WTC11 (cell line): ENCODE measurements around the gene RAB3IL1.

ENCODE experiments used
- ATF1 ChIP-seq: sonication (generic); formaldehyde crosslinking; IDR thresholded peaks from 2 replicates; pipeline ENCODE4 v1.8.1; 2023; ENCODE audit warnings: mild to moderate bottlenecking, moderate library complexity, missing genetic modification reagents
- CTCF ChIP-seq: fragments of 200-600 bp; IDR thresholded peaks from 2 replicates; pipeline ENCODE4 v1.8.0; 2022; ENCODE audit warnings: antibody characterized with exemption
- FOXK1 ChIP-seq: sonication (generic); formaldehyde crosslinking; IDR thresholded peaks from 2 replicates; pipeline ENCODE4 v1.8.0; 2022; ENCODE audit warnings: mild to moderate bottlenecking, moderate library complexity, missing genetic modification reagents
- IRF1 ChIP-seq: sonication (generic); formaldehyde crosslinking; IDR thresholded peaks from 2 replicates; pipeline ENCODE4 v1.8.0; 2023; ENCODE audit warnings: missing genetic modification reagents
- MYBL2 ChIP-seq: sonication (generic); formaldehyde crosslinking; IDR thresholded peaks from 2 replicates; pipeline ENCODE4 v1.8.1; 2023; ENCODE audit warnings: mild to moderate bottlenecking, moderate library complexity, missing genetic modification reagents
- NFE2L1 ChIP-seq: sonication (generic); formaldehyde crosslinking; IDR thresholded peaks from 2 replicates; pipeline ENCODE4 v1.8.1; 2023; ENCODE audit warnings: missing genetic modification reagents
- NFYB ChIP-seq: sonication (generic); formaldehyde crosslinking; conservative IDR thresholded peaks from 2 replicates; pipeline ENCODE4 v1.8.0; 2022; ENCODE audit warnings: low read depth, missing genetic modification reagents
- SMAD4 ChIP-seq: sonication (generic); formaldehyde crosslinking; IDR thresholded peaks from 2 replicates; pipeline ENCODE4 v1.8.0; 2022; ENCODE audit warnings: mild to moderate bottlenecking, missing genetic modification reagents
- SP1 ChIP-seq: sonication (generic); formaldehyde crosslinking; conservative IDR thresholded peaks from 2 replicates; pipeline ENCODE4 v1.8.1; 2022; ENCODE audit warnings: missing genetic modification reagents
- TEAD4 ChIP-seq: sonication (generic); formaldehyde crosslinking; IDR thresholded peaks from 2 replicates; pipeline ENCODE4 v1.8.0; 2022; ENCODE audit warnings: mild to moderate bottlenecking, missing genetic modification reagents
- ZBTB43 ChIP-seq: sonication (generic); formaldehyde crosslinking; IDR thresholded peaks from 2 replicates; pipeline ENCODE4 v1.8.1; 2023; ENCODE audit warnings: mild to moderate bottlenecking, missing genetic modification reagents
- ZNF219 ChIP-seq: sonication (generic); formaldehyde crosslinking; IDR thresholded peaks from 2 replicates; pipeline ENCODE4 v1.8.0; 2023; ENCODE audit warnings: missing genetic modification reagents, mild to moderate bottlenecking, borderline replicate concordance
- ZNF512 ChIP-seq: sonication (generic); formaldehyde crosslinking; IDR thresholded peaks from 2 replicates; pipeline ENCODE4 v1.8.1; 2022; ENCODE audit warnings: missing genetic modification reagents, borderline replicate concordance

- TF ChIP-seq NFYB (CRISPR knock-in tag), result no peak
- no peak for TF ChIP-seq FOXK1 (CRISPR knock-in tag)
- TF ChIP-seq CTCF, result no peak
- no peak for TF ChIP-seq IRF1
- TF ChIP-seq SP1, result no peak
- no peak for TF ChIP-seq ZBTB43
- no peak for TF ChIP-seq ZNF512 (CRISPR knock-in tag)
- TF ChIP-seq TEAD4 (CRISPR knock-in tag), result no peak
- TF ChIP-seq MYBL2 (CRISPR knock-in tag), result no peak
- no peak for TF ChIP-seq NFE2L1 (CRISPR knock-in tag)
- no peak for TF ChIP-seq ATF1
- no peak for TF ChIP-seq SMAD4 (CRISPR knock-in tag)
- TF ChIP-seq ZNF219 (CRISPR knock-in tag), result no peak
Measured at GRCh38 chr11:61850687-61851086, 66.7 kb downstream of the RAB3IL1 start.
